Measurements from ENCODE around the gene PHLDB3.
A peak's percentile ranks its signal among the peaks of the same experiment; 100 is the strongest.
"Not testable (repeated sequence)": the region's sequence is repeated elsewhere in the genome, so short reads cannot be mapped to it uniquely, and the experiment has no call there.

The PHLDB3 gene

GRCh38 chr19:43526884-43527859, 22.6 kb upstream of the PHLDB3 start, which contains the start of gene ETHE1:
TSS of gene ETHE1 (minus strand) at chr19:43527201. CDS start at chr19:43527177, 24 bp downstream.
- no peak for DNase-seq

- DNase-seq = no peak
Observed at GRCh38 chr19:43525836-43526771, 21.6 kb upstream of the PHLDB3 start.

DNA sequence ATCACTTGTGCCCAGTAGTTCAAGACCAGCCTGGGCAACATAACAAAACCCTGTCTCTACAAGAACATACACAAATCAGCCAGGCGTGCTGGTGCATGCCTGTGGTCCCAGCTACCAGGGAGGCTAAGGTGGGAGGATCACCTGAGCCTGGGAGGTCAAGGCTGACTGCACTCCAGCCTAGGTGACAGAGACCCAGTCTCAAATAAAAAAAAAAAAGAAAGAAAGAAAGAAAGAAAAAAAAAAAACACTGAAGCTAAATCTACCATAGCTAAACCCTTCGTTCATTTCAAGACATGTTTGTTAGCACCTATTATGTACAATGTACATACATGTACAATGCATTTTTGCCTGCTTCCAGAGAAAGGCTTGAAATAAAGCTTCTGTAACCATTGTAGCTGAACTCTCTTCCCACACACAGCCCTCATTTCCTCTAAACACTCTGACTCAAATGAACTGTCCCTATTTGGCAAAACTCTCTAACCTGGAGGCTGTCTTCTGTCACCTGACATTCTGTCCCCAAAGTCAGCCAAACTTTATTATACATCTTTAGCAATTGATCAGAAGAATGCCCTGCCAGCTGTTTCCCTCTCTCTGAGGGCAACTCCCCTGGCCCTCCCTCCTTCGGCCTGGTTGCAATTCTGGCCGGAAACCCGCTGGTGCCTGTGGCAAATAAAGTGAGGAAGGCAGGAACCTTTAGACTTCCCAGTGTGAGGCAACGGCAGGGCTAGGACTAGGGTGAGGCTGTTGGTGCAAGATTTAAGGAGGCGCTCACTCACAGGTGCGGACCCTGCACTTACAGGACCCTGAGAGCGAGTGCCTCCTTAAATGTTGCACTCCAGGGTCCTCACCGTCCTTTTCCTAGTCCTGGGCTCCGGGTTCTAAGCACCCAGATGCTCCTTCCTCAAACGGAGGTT, 20.6 kb upstream of the PHLDB3 start:
- peak; percentile 19 for DNase-seq

GRCh38 chr19:43523696-43524095, 19.1 kb upstream of the PHLDB3 start:
- not testable (repeated sequence) for DNase-seq

- no peak for DNase-seq
Observed at GRCh38 chr19:43522929-43523328, 18.4 kb upstream of the PHLDB3 start.

DNA sequence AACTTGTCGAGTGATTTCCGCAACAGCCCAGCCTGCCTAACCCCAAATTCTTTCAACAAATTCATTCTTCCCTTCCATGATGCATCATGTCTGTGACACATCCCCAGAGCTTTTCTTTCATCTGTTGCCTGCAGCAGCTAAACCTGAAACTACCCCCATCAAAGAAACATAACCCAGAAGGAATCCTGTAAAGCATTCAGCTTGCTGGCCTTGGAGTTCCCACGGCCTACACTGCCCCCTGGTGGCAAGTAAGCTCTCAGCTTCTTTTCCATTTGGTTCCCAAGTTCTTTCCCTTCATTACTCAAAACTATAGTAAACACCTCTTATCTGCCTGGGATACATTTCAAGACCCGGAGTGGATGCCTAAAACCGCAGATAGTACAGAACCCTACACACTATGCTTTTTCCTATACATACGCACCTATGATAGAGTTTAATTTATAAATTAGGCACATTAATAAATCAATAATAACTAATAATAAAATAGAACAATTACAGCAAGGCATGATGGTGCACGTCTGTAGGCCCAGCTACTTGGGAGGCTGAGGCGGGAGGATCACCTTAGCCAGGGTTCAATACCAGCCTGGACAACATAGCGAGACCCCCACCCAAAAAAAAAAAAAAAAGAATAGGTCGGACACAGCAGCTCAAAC, 15.0 kb upstream of the PHLDB3 start:
- peak; percentile 56 for DNase-seq

DNA sequence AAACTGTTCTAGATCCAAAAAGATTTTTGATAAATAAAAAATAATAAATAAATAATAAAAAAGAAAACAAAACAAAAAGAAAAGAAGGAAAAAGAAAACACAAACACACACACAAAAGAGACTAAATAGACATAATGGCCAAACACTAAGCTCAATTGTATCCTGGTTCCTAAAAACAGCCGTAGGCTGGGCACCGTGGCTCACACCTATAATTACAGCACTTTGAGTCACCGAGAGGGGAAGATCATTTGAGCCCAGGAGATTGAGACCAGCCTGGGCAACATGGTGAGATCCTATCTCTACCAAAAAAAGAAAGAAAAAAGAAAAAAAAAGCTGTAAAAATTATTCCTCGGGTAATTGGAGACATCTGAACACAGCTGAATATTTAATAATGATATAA, 13.5 kb upstream of the PHLDB3 start:
- no peak for DNase-seq

- not testable (repeated sequence) for DNase-seq
Observed at GRCh38 chr19:43512399-43512798, 7.9 kb upstream of the PHLDB3 start.

GRCh38 chr19:43511324-43511723, 6.8 kb upstream of the PHLDB3 start:
- DNase-seq = no peak

DNA sequence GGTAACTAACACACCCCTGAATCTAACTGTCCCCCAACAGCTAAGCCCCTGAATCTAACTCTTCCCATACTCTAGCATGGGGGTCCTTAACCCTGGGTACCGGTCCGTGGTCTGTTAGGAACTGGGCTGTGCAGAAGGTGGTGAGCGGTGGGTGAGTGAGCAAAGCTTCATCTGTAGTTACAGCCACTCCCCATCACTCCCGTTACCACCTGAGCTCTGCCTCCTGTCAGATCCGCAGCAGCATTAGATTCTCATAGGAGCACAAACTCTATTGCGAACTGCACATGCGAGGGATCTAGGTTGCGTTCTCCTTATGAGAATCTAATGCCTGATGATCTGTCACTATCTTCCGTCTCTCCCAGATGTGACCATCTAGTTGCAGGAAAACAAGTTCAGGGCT, 6.2 kb upstream of the PHLDB3 start:
- no peak for DNase-seq

DNA sequence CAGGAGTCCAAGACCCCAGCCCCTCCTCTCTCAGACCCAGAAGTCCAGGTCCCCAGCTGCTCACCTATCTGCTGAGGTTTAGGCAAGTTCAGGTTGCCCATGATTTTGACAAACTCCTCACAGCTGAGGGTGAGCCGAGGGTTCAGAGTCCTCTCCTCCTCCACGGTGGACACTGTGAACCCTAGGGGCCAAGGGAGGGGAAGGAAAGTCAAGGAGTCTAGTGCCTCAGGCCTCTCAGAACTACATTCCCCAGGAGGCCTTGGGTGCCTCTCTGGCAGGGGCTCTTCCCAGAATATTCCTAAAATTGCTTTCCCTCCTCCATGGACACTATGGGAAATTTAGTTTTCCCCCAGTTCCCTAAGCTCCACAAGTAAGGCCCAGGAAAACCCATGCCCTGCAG, 3.3 kb upstream of the PHLDB3 start:
- no peak for DNase-seq

DNA sequence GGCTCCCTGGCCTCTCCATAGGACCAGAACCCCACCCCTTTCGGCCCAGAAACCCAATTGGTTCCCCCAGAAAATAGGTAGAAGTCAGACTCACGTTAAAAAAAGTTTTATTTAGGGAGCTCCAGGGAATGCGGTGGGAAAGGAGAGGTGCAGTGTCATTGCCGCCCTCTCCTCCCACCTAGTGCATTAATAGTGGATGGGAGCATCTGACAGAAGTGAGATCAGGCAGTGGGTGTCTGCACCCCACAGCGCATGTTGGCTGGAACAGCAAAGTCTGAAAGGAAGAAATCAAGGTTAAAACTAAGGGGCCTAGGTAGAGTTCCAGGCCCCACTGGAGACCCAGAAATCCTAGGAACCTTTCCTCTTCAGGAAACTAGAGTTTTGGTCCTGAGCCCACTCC, 2.1 kb upstream of the PHLDB3 start:
- no peak for DNase-seq

GRCh38 chr19:43505941-43506340, 1.4 kb upstream of the PHLDB3 start:
- no peak for DNase-seq

DNA sequence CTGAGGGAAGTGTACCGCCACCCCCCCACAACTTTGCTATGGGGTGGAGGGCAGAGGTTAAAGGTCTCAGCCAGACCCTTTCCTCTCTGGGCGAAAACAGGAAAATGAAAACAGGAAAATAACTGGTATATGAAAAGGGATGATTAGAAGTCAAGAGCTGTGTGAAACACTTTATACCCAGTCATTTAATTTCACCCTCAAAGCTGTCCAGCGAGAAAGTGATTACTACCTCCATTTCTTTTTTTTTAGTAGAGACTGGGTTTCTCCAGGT, 575 bp upstream of the PHLDB3 start:
- DNase-seq = no peak

DNA sequence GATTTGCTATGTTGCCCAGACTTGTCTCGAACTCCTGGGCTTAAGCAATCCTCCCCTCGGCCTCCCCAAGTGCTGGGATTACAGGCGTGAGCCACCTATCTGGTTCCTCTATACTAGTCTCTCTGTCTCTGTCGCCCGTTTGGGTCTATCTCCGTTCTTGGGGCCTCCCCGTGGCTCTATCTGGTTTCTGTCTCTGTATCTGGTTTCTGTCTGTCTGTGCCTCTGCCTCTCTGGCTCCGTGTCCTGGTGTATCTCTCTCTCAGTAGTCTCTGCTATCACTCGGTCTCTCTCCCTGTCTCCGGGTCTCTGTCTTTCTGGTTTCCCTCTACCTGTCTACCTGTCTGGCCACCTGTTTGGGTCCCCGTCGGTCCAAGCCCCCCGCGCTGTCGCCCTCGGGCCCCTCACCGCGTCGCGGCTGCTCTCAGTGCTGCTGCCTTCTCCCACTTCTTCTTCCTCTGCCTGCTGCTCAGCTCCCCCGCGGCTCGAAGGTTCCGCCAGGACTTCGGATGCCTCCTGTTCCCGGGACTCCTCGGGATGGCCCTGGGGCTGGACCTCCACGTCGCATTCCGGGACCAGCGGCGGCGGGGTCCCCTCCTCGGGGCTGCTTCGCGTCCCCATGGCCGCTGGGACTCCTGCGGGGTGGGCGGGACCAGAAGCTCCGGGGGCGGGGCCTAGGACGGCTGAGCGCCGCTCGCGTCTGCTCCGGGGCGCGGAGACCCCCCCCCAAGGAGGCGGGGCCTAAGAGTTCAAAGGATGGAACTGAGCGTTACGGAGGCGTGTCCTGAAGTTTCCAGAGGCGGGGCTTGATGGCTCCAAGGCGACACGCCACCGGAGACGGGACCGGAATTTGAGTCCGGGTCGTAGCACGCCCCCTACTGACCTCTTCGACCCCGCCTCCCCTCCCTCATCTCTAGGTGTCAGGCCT, 783 bp downstream of the PHLDB3 start:
- peak; percentile 90 for DNase-seq

DNA sequence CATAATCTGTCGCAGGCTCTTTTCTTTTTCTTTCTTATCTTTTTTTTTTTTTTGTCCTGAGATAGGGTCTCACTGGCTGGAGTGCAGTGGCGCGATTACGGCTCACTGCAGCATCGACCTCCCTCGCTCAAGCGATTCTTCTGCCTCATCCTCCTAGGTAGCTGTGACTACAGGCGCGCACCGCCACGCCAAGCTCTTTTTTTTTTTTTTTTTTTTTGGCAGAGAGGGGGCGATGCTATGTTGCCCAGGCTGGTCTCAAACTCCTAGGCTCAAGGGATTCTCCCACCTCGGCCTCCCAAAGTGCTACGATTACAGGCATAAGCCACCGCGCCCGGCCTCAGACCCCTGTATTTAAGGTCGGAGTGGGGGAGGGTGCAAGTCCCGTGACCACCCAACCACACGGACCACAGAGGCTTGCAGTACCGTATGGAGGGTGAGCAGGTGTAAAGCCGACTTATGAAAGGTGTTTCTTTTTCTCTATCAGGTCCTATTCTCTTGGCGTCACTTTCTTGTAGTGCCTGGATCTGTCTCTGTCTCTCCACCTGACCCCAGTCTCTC, 2.0 kb downstream of the PHLDB3 start:
- no peak for DNase-seq

DNA sequence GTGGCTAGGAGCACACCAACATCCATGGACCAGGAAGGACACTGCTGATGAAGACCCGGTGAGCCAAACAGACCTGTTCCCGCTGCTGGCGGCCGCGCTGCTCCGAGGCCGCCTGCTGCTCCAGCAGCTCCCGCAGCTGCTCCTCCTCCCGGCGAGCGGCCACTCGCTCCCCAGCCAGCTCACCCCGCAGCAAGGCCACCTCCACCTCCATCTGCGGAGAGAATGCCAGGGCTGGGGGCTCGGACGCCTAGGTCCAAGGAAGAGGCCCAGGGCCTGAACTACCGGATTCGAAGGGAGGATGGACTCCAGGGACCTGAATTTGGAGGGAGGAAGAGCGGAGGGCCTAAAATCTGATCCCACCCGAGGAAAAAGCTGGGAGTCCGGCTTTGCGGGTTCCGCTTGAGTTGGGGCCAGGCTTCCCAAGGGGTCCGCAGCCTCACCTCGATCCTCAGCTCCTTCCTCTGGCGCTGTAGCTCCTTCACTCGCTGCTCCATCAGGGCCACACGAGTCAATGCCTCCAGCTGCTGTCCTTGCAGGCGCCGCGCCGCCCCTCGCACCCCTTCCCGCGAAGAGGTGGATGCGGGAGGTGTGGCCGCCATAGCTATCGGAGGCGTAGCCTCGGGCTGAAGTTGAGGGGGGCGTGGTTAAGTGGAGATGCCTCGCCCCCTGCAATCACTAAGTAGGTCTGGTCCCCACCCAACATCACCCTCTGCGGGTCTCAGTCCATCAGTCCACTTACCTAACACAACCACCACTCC, 2.7 kb downstream of the PHLDB3 start:
- no peak for DNase-seq

- no peak for DNase-seq
Observed at GRCh38 chr19:43499042-43499441, 5.5 kb downstream of the PHLDB3 start.

DNA sequence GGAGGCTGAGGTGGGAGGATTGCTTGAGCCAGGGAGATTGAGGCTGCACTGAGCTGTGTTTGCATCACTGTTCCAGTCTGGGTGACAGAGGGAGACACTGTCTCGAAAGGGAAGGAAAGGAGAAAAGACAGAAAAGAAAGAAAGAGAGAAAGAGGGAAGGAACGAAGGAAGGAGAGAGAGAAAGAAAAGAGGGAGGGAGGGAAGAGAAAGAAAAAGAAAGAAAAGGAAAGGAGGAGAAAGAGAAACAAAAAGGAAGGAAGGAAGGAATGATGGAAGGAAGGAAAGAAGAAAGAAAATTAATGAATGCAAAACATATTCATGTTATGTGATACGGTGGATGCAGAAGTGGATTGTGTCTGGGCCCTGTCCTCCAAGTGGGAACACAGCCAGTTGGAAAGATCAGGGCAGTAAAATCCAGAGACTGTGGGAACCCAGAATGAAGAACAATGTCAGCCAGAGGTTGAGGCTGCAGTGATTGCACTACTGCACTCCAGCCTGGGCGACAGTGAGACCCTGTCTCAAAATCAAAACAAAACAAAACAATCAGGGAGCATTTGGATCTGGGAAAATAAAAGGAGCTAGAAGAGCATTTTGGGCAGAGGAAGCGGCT, 6.2 kb downstream of the PHLDB3 start:
- DNase-seq = no peak

Measured in DMS153 (cell line).